OCI-LY3 (cell line): Measurements from ENCODE around the gene A4GALT.

Experiments
- EZH2phosphoT487 ChIP-seq: fragments of 200-600 bp; shearing (Covaris generic); IDR thresholded peaks from 2 replicates; pipeline ENCODE4 v1.6.1; 2018; ENCODE audit warnings: antibody characterized with exemption, mixed run types, low read depth
- TF ChIP-seq, protein P1 (sequence below): fragments of 200-600, 300-600 bp; sonication (generic); IDR thresholded peaks from 2 replicates; pipeline ENCODE4 v1.5.1; 2014; ENCODE audit warnings: antibody characterized with exemption, low read length, low read depth

DNA sequence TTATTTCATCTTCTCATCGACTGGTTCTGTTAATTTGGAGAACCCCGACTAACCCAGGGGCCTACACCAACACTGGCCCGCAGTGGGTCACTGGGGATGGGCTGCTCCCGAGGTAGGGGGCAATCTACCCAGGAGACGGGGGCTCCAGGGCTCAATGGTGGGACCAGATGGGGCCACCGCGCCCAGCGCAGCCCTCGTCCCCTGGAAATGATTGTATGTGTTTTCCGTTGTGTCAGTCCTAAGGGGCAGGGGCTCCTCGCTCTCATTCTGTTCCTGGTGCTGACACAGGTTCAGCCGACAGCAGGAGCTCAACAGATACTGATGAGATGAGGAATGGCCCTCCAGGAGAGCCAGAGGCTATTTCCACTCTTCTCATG lies 20.7 kb downstream of the A4GALT start:
- TF ChIP-seq, protein P1, sequence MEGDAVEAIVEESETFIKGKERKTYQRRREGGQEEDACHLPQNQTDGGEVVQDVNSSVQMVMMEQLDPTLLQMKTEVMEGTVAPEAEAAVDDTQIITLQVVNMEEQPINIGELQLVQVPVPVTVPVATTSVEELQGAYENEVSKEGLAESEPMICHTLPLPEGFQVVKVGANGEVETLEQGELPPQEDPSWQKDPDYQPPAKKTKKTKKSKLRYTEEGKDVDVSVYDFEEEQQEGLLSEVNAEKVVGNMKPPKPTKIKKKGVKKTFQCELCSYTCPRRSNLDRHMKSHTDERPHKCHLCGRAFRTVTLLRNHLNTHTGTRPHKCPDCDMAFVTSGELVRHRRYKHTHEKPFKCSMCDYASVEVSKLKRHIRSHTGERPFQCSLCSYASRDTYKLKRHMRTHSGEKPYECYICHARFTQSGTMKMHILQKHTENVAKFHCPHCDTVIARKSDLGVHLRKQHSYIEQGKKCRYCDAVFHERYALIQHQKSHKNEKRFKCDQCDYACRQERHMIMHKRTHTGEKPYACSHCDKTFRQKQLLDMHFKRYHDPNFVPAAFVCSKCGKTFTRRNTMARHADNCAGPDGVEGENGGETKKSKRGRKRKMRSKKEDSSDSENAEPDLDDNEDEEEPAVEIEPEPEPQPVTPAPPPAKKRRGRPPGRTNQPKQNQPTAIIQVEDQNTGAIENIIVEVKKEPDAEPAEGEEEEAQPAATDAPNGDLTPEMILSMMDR = no peak
- TF ChIP-seq EZH2phosphoT487 = no peak
